Heart left ventricle (tissue), 16 donors: ENCODE results near the gene KCNAB1. TPM values are rescaled to one million over a fixed set of nuclear protein-coding genes. Genes with fewer than 3 reads are reported as not detected.

Source experiments
- ATAC-seq, 4 donors: fragments of 200-7000 bp; cut with Tn5 transposase; one replicate each; pipeline ENCODE4 v1.9.1; 2020 to 2022; ENCODE audit warnings: moderate library complexity in 4 of 4, mild to moderate bottlenecking in 3 of 4, moderate number of reproducible peaks in 1 of 4
- DNase-seq, 5 donors: peaks; one replicate each; pipeline ENCODE4 v3.0.0-alpha.2; 2020
- H3K27ac ChIP-seq, 12 donors: fragments of 200-600 bp; sonication (generic) in 4 of 12; one replicate each; pipeline versions ENCODE4 v1.5.0 to v1.8.0; 2016 to 2022; ENCODE audit warnings: mild to moderate bottlenecking in 2 of 12
- H3K27me3 ChIP-seq, 9 donors: fragments of 200-600 bp; sonication (generic) in 2 of 9; one replicate each; pipeline versions ENCODE4 v1.5.1 to v1.8.0; 2016 to 2022; ENCODE audit warnings: mild to moderate bottlenecking in 3 of 9
- H3K36me3 ChIP-seq, 9 donors: fragments of 200-600 bp; sonication (generic) in 2 of 9; one replicate each; pipeline versions ENCODE4 v1.5.0 to v1.8.0; 2018 to 2022; ENCODE audit warnings: mild to moderate bottlenecking in 2 of 9
- H3K4me1 ChIP-seq, 12 donors: fragments of 200-600 bp; sonication (generic) in 4 of 12; one replicate each; pipeline versions ENCODE4 v1.5.0 to v1.8.0; 2016 to 2022; ENCODE audit warnings: mild to moderate bottlenecking in 3 of 12
- H3K4me3 ChIP-seq, 12 donors: fragments of 200-600 bp; sonication (generic) in 4 of 12; one replicate each; pipeline versions ENCODE4 v1.5.0 to v1.8.0; 2017 to 2022; ENCODE audit warnings: mild to moderate bottlenecking in 9 of 12, moderate library complexity in 4 of 12
- H3K9me3 ChIP-seq, 12 donors: fragments of 200-600 bp; sonication (generic) in 4 of 12; one replicate each; pipeline versions ENCODE4 v1.5.0 to v1.8.0; 2016 to 2022; ENCODE audit warnings: mild to moderate bottlenecking in 1 of 12
- CTCF ChIP-seq, 12 donors: fragments of 200-600 bp; sonication (generic) in 4 of 12; IDR thresholded peaks; one replicate each; pipeline versions ENCODE4 v1.5.0 to v1.8.0; 2018 to 2022; ENCODE audit warnings: antibody characterized with exemption in 12 of 12, mild to moderate bottlenecking in 5 of 12
- POLR2A ChIP-seq, 2 donors: fragments of 450-650 bp; IDR thresholded peaks; one replicate each; pipeline ENCODE4 v1.6.1; 2017; ENCODE audit warnings: antibody characterized with exemption in 2 of 2, mild to moderate bottlenecking in 2 of 2, moderate library complexity in 2 of 2
- WGBS, 4 donors: extraction: QIAGEN DNeasy Blood & Tissue Kit in 2 of 4; methylation state at CpG; one replicate each; pipeline versions ENCODE4 v1.1.5 to v1.1.7; 2013 to 2018; 5-methylcytosine and 5-hydroxymethylcytosine counted together
- intact Hi-C, 10 donors: fragments of 100-400 bp; cut with DNase I; formaldehyde crosslinking; loops; one replicate each; pipeline versions ENCODE4 v1.11.1 to v1.14.2; 2022
- polyA plus RNA-seq, 2 donors: library from polyadenylated mRNA; stranded (reverse); fragments of 200-250 nt; gene quantifications; one replicate each; pipeline ENCODE4 v1.2.3, GENCODE V29; 2013
- total RNA-seq, 9 donors: library from RNA; depleted of rRNA in 2 of 9; stranded (reverse); fragments of >200 nt in 2 of 9; fragmentation: NEBNext Ultra II Directional in 3 of 9; extraction: Animal tissue kit (Norgen Biotek cat#: 25700) in 3 of 9; gene quantifications; one replicate each; pipeline versions ENCODE4 v1.1.0 to v1.2.4, GENCODE V29; 2016 to 2023
- donor health status: ischemic (EF 13 %, LVEDD 7.1; RV severe dilation, severe dysfunction).
- donor health status: healthy with polysubstance abuse.
- donor health status: DM: no; HTN: yes; CAD: no.
- donor health status: DM: no; HTN: no; CAD: no.
- donor health status: ischemic (EF 25% LVEDD 6.9; RV normal size, moderate dysfunction).
- donor health status: ischemic (EF 25% LVEDD 5.7; RV mildly dilated, moderate dysfunction).
- donor health status: healthy.
- donor health status: DM: yes; HTN: yes; CAD: no.
- donor health status: ischemic (EF 35%, LVEDD 5.7; RV mildly dilated, moderate dysfunction).
- donor health status: nonischemic (EF 11% LVEDD 7.7; RV severe dilation, severe dysfunction).
- donor health status: DM: yes; HTN: yes; CAD: no.
- donor health status: PGD.
- donor health status: ischemic (EF 29% LVEDD 5.4; RV normal size, mild dysfunction).
- donor health status: nonischemic (EF 23%, LVEDD 6.1; RV moderate dilation, normal function).

Gene KCNAB1
- total and polyA plus RNA-seq, 11 donors = 1.1 to 3.5 (median 2.3) TPM

- H3K4me3 ChIP-seq = no peak overlapping the region
- DNase-seq (no peak), ATAC-seq (no peak)
- peaks cover 0 to 3% (median 0%) of the 10 kb centered on the region in 9 donors for H3K27me3 ChIP-seq
- peaks cover 0 to 7% (median 0%) of the 10 kb centered on the region in 12 donors for H3K4me1 ChIP-seq
- no peak overlapping the region for H3K27ac ChIP-seq
- intact Hi-C loops = no loop called here
- 90 to 93% (median 91%) methylated on average over 3 of the region's 3 CpGs for WGBS, 4 donors
- H3K36me3 ChIP-seq = no peaks in the 10 kb centered on the region
- TF ChIP-seq CTCF (IDR thresholded peaks at IDR 0.05) (no peak), POLR2A (IDR thresholded peaks at IDR 0.05) (no peak)
- no peaks in the 10 kb centered on the region for H3K9me3 ChIP-seq
Observed at GRCh38 chr3:156366559-156366958, 246.2 kb downstream of the KCNAB1 start.

- ATAC-seq (no peak), DNase-seq (no peak)
- peaks cover 0 to 7% (median 0%) of the 10 kb centered on the region in 12 donors for H3K4me1 ChIP-seq
- H3K36me3 ChIP-seq = no peaks in the 10 kb centered on the region
- 74 to 85% (median 78%) methylated on average over 3 of the region's 3 CpGs for WGBS, 4 donors
- no peak overlapping the region for H3K27ac ChIP-seq
- intact Hi-C loops = no loop called here
- no peak overlapping the region for H3K4me3 ChIP-seq
- H3K27me3 ChIP-seq = peaks cover 0 to 3% (median 0%) of the 10 kb centered on the region in 9 donors
- H3K9me3 ChIP-seq = no peaks in the 10 kb centered on the region
- TF ChIP-seq POLR2A (IDR thresholded peaks at IDR 0.05) (no peak), CTCF (IDR thresholded peaks at IDR 0.05) (no peak)
Observed at GRCh38 chr3:156368189-156368588, 247.8 kb downstream of the KCNAB1 start.

GRCh38 chr3:156371701-156372100, 251.3 kb downstream of the KCNAB1 start:
- intact Hi-C loops = no loop called here
- H3K27ac ChIP-seq = no peak overlapping the region
- ATAC-seq = no peak
- TF ChIP-seq POLR2A (IDR thresholded peaks at IDR 0.05) (no peak), CTCF (IDR thresholded peaks at IDR 0.05) (no peak)
- no peak for DNase-seq
- no peak overlapping the region for H3K4me3 ChIP-seq
- H3K27me3 ChIP-seq = no peaks in the 10 kb centered on the region
- no peaks in the 10 kb centered on the region for H3K36me3 ChIP-seq
- H3K9me3 ChIP-seq = no peaks in the 10 kb centered on the region
- WGBS, 4 donors = 94 to 96% (median 95%) methylated on average over 6 of the region's 6 CpGs
- peaks cover 0 to 7% (median 0%) of the 10 kb centered on the region in 12 donors for H3K4me1 ChIP-seq

- ATAC-seq (no peak), DNase-seq (no peak)
- Histone ChIP-seq H3K4me3 (no peak overlapping the region), H3K27ac (no peak overlapping the region), H3K4me1 (peaks cover 0 to 7% (median 0%) of the 10 kb centered on the region in 12 donors), H3K9me3 (no peaks in the 10 kb centered on the region), H3K36me3 (no peaks in the 10 kb centered on the region), H3K27me3 (no peaks in the 10 kb centered on the region)
- 65 to 81% (median 70%) methylated on average over 1 of the region's 1 CpG for WGBS, 4 donors
- TF ChIP-seq POLR2A (IDR thresholded peaks at IDR 0.05) (no peak), CTCF (IDR thresholded peaks at IDR 0.05) (no peak)
- intact Hi-C loops = no loop called here
Observed at GRCh38 chr3:156373095-156373494, 252.7 kb downstream of the KCNAB1 start.
